ENCODE results near the gene SLC1A7. TPM values are rescaled to one million over a fixed set of nuclear protein-coding genes. Genes with fewer than 3 reads are reported as not detected.

Gene SLC1A7
- total RNA-seq, 6 experiments from 2014 or later = 0.09 TPM; not detected in 5

DNA sequence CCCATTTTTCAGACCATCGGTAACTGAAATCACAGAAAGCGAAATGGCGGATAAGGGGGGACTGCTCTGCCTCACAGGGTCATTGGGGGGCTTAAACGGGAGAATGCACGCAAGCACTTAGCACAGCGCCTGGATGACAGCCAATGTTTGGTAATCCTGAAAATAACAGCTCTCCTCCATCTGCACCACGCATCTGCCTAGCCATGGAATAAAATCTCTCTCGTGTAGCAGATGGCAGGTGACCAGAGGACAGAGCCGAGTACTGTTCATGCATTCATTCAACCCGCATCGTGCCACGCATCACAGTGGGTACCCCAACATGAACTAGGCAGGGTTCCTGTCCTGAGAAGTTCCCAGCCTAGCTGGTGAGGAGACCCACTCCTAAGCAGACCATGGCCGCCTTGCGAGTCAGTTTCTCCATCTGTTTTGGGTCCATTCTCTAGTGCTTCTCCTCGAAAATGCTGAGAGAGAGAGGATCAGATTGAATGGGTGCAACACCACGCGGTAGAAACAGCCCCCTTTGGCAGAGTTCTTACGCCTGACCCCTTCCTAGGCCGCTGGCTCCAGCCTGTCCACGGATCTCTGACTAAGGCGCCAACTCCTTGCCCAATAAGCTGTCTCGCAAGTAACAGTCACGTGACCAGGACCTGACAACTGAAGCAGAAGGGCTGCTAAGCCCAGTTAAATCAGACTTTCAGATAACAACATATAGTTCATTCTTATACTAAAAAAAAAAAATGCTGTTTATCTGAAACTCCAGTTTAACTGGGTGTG is 7.3 kb downstream of the SLC1A7 start:
- peaks cover 26% of the 10 kb centered on the region for H3K4me1 Mint-ChIP-seq (ENCODE audit: low read depth)

DNA sequence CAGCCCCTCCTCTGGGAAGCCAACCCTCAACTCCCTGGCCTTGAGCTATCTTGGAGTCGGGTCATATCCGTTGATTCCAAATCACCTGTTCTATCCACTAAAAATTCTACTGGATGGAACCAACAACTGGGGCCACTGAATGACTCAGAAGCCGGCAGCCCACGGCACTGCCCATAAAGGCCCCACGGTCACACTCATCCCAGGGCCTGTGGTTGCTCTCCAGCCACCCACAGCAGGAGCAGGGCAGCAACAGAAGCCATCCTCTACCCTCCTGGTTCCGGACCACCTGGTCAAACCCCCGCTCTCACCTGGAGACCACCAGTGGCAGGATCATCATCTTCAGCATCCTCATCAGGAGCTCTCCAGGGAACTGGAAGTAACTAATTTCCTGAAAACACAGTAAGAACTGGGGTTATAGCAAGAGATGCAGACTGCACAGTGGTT is 8.4 kb downstream of the SLC1A7 start:
- TF ChIP-seq, protein P1, sequence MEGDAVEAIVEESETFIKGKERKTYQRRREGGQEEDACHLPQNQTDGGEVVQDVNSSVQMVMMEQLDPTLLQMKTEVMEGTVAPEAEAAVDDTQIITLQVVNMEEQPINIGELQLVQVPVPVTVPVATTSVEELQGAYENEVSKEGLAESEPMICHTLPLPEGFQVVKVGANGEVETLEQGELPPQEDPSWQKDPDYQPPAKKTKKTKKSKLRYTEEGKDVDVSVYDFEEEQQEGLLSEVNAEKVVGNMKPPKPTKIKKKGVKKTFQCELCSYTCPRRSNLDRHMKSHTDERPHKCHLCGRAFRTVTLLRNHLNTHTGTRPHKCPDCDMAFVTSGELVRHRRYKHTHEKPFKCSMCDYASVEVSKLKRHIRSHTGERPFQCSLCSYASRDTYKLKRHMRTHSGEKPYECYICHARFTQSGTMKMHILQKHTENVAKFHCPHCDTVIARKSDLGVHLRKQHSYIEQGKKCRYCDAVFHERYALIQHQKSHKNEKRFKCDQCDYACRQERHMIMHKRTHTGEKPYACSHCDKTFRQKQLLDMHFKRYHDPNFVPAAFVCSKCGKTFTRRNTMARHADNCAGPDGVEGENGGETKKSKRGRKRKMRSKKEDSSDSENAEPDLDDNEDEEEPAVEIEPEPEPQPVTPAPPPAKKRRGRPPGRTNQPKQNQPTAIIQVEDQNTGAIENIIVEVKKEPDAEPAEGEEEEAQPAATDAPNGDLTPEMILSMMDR (IDR thresholded peaks at IDR 0.05) = no peak
- Mint-ChIP-seq H3K27me3 (ENCODE audit: insufficient read depth) (no peaks in the 10 kb centered on the region; the same call in 1 of the 2 replicates), H3K4me3 (no peak overlapping the region), H3K9me3 (peaks cover 15% of the 10 kb centered on the region), H3K4me1 (ENCODE audit: low read depth) (peaks cover 18% of the 10 kb centered on the region), H3K27ac (no peak overlapping the region; the same call in 1 of the 2 replicates), H3K36me3 (ENCODE audit: low read depth) (peaks cover 11% of the 10 kb centered on the region)
- no peak for DNase-seq

More for the DNA sequence above, 7.3 kb downstream of the SLC1A7 start:
- TF ChIP-seq, protein P1 (IDR thresholded peaks at IDR 0.05) = no peak
- Mint-ChIP-seq H3K27ac (peak overlapping the region; percentile 72), H3K9me3 (peaks cover 15% of the 10 kb centered on the region), H3K36me3 (ENCODE audit: low read depth) (peaks cover 11% of the 10 kb centered on the region), H3K4me3 (peak overlapping the region; percentile 35; the same call in 1 of the 2 replicates), H3K27me3 (ENCODE audit: insufficient read depth) (no peaks in the 10 kb centered on the region)
- DNase-seq = no peak

DNA sequence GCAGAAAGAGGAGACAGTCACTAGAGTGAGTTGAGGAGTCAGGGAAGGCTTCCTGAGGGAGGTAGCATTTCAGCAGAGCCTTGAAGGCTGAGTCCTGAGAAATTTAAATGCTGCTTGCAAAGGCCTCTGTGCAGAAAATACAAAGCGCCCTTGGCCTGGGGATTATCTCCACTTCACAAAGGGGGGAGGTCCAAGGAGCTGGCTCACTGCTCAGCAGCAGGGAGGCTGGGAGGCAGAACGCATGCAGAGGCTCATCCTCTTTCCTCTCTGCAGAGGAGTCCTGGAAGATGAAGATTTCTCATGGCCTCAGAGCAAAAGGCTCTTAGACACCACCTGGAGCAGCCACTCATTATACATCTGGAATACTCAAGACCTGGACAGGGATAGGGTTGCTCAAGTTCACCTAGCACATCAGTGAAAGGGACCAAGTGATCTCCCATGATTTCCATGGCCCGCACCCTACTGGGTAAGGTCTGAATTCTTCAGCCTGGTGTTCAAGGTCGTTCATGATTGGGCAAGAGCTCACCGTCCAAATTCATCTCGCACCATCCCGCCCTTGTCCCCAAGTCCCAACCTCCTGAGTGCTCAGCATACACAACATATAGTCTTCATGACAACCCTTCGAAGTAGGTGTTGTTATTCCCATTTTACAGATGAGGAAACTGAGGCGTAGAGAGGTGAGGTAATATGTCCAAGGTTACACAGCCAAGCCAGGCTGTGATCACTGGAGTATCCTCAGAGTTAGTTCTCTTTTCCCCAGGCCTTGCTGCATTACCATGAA is 9.0 kb downstream of the SLC1A7 start:
- H3K9me3 Mint-ChIP-seq = peaks cover 12% of the 10 kb centered on the region
- TF ChIP-seq, protein P1 (IDR thresholded peaks at IDR 0.05) = no peak

DNA sequence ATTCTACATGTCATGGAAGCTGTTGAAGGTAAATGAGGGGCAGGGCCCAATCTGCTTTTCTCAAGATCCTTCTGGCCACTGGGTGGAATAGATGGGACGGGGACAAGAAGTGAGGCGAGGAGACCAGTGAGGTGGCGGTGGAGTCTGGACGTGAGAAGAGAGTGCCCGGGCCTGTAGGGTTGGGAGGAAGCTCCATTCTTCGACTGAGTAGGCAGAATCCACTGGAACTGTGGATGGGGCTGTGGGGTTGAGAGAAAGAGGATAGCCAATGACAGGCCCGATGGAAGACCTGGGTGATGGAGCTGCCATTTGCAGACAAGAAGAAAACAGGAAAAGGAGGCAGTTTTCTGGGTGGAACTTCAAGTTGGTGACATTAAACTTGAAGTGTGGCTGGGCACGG is 10.3 kb downstream of the SLC1A7 start:
- no peak overlapping the region for H3K4me3 Mint-ChIP-seq
- H3K4me1 Mint-ChIP-seq (ENCODE audit: low read depth) = peaks cover 28% of the 10 kb centered on the region
- DNase-seq = no peak
- no peaks in the 10 kb centered on the region; the same call in 1 of the 2 replicates for H3K27me3 Mint-ChIP-seq (ENCODE audit: insufficient read depth)
- H3K36me3 Mint-ChIP-seq (ENCODE audit: low read depth) = 0 out of 2 replicates have a peak, but pooled peaks cover under 1% of the 10 kb centered on the region
- H3K27ac Mint-ChIP-seq = no peak overlapping the region
- TF ChIP-seq, protein P1 (IDR thresholded peaks at IDR 0.05) = no peak
- peaks cover under 1% of the 10 kb centered on the region; the same call in 1 of the 2 replicates for H3K9me3 Mint-ChIP-seq

More for the DNA sequence above, 9.0 kb downstream of the SLC1A7 start:
- DNase-seq = no peak
- Mint-ChIP-seq H3K36me3 (ENCODE audit: low read depth) (peaks cover 11% of the 10 kb centered on the region), H3K27me3 (ENCODE audit: insufficient read depth) (no peaks in the 10 kb centered on the region; the same call in 1 of the 2 replicates), H3K4me3 (no peak overlapping the region), H3K27ac (no peak overlapping the region), H3K4me1 (ENCODE audit: low read depth) (peaks cover 18% of the 10 kb centered on the region)

DNA sequence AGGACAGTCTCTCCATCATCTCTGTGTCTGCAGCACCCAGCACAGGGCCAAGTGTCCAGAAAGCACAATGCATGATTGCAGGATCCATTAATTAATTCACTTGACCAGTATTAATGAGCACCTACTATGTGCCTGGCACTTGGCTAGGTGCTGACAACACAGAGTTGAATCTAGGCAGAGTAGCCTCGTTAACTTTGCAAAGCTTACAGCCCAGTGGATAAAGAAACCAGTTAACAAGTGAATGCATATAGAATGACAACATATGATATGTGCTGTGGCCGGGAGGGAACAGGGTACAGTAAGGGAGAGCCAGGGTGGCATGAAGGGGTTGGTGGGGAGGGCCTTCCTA is 10.9 kb downstream of the SLC1A7 start:
- H3K4me3 Mint-ChIP-seq = no peak overlapping the region
- no peaks in the 10 kb centered on the region; the same call in 1 of the 2 replicates for H3K27me3 Mint-ChIP-seq (ENCODE audit: insufficient read depth)
- peaks cover 31% of the 10 kb centered on the region for H3K4me1 Mint-ChIP-seq (ENCODE audit: low read depth)
- no peaks in the 10 kb centered on the region for H3K9me3 Mint-ChIP-seq
- DNase-seq = no peak
- no peak overlapping the region for H3K27ac Mint-ChIP-seq
- TF ChIP-seq, protein P1 (IDR thresholded peaks at IDR 0.05) = no peak
- no peaks in the 10 kb centered on the region for H3K36me3 Mint-ChIP-seq (ENCODE audit: low read depth)
